Upper lobe of right lung (tissue), 1 donor: ENCODE measurements around the gene HDX. TPM values are rescaled to one million over a fixed set of nuclear protein-coding genes. Genes with fewer than 3 reads are reported as not detected.

Source experiments
- ATAC-seq: fragments of 200-7000 bp; cut with Tn5 transposase; one replicate; pipeline ENCODE4 v1.9.1; 2020; ENCODE audit warnings: mild to moderate bottlenecking, moderate library complexity
- DNase-seq: peaks from one replicate; pipeline ENCODE4 v3.0.0-alpha.2; 2020
- H3K27ac ChIP-seq: fragments of 200-600 bp; one replicate; pipeline ENCODE4 v1.8.0; 2022
- H3K27me3 ChIP-seq: fragments of 200-600 bp; one replicate; pipeline ENCODE4 v1.8.0; 2022; ENCODE audit warnings: mild to moderate bottlenecking
- H3K36me3 ChIP-seq: fragments of 200-600 bp; one replicate; pipeline ENCODE4 v1.8.0; 2022
- H3K4me1 ChIP-seq: fragments of 200-600 bp; one replicate; pipeline ENCODE4 v1.8.0; 2022
- H3K4me3 ChIP-seq: fragments of 200-600 bp; one replicate; pipeline ENCODE4 v1.8.0; 2022; ENCODE audit warnings: mild to moderate bottlenecking
- H3K9me3 ChIP-seq: fragments of 200-600 bp; one replicate; pipeline ENCODE4 v1.8.0; 2022
- intact Hi-C: fragments of 100-400 bp; cut with DNase I; formaldehyde crosslinking; loops from one replicate; pipeline ENCODE4 v1.11.0; 2022
- total RNA-seq: library from RNA; stranded (reverse); fragmentation: NEBNext Ultra II Directional; extraction: Animal tissue kit (Norgen Biotek cat#: 25700); gene quantifications from one replicate; pipeline ENCODE4 v1.2.1, GENCODE V29; 2021
- TF ChIP-seq, protein P1 (sequence below): fragments of 200-600 bp; IDR thresholded peaks from one replicate; pipeline ENCODE4 v1.8.0; 2022; ENCODE audit warnings: antibody characterized with exemption
- donor health status: DM: no; HTN: yes; CAD: no; lungs with severe emphysema.

Gene HDX
- total RNA-seq, 1 donor from 2014 or later = 4.5 TPM

DNA sequence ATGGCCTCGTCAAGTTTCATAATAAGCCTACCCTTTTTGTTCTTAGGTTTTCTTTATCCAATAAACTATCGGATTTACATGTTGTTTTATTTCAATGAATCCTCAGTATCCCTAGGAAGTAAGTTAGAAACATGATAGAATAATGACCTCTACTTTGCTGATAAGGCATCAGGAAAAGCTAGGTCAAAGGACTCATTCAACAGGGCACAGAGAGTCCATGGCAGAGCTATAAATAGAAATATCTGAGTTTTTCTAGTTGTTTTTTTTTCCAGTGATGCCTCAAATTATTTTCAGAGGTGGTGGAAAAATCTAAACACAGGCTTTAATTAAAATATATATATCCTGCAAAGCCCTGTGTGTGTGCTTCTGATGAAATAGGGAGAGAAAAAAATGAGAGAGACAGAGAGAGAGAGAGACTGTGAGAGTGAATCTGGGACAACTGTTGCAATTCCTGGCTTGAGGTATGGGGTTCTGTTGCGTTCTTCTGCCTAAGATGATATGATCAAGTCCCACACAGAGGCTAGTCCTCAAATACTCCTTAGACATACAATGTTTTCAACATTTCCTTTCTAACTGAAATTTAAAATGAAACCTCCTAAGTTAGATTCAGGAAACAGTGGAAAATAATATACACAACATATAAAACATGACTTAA is 139.9 kb downstream of the HDX start:
- Histone ChIP-seq H3K27ac (no peak overlapping the region), H3K4me3 (no peak overlapping the region), H3K4me1 (no peaks in the 10 kb centered on the region), H3K9me3 (no peaks in the 10 kb centered on the region), H3K36me3 (no peaks in the 10 kb centered on the region), H3K27me3 (no peaks in the 10 kb centered on the region)
- TF ChIP-seq, protein P1, sequence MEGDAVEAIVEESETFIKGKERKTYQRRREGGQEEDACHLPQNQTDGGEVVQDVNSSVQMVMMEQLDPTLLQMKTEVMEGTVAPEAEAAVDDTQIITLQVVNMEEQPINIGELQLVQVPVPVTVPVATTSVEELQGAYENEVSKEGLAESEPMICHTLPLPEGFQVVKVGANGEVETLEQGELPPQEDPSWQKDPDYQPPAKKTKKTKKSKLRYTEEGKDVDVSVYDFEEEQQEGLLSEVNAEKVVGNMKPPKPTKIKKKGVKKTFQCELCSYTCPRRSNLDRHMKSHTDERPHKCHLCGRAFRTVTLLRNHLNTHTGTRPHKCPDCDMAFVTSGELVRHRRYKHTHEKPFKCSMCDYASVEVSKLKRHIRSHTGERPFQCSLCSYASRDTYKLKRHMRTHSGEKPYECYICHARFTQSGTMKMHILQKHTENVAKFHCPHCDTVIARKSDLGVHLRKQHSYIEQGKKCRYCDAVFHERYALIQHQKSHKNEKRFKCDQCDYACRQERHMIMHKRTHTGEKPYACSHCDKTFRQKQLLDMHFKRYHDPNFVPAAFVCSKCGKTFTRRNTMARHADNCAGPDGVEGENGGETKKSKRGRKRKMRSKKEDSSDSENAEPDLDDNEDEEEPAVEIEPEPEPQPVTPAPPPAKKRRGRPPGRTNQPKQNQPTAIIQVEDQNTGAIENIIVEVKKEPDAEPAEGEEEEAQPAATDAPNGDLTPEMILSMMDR = no peak
- DNase-seq (no peak), ATAC-seq (no peak)
- intact Hi-C loops = no loop called here

DNA sequence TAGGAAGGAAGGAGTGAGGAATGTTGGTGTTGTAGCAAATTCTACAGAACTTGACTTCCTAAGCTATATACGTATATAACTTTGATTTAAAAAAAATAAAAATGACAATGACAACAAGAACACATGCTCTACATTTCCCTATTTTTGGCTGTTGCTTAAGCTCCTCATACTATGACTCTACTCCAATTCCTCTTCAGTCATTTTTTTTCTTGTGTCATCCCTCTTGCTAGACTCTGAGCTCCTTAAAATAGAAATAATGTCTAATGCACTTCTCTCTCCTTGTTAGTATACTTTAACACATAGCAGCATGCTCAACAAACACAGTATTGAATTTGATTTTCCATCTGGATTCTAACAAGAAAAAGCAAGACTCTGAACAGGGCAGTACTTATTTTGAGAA is 144.0 kb downstream of the HDX start:
- Histone ChIP-seq H3K27ac (no peak overlapping the region), H3K36me3 (no peaks in the 10 kb centered on the region), H3K4me3 (no peak overlapping the region), H3K9me3 (no peaks in the 10 kb centered on the region), H3K27me3 (no peaks in the 10 kb centered on the region), H3K4me1 (no peaks in the 10 kb centered on the region)
- intact Hi-C loops = no loop called here
- no peak for DNase-seq
- no peak for ATAC-seq
- TF ChIP-seq, protein P1 = no peak

- intact Hi-C loops = no loop called here
Measured at GRCh38 chrX:84357296-84357695, 145.0 kb downstream of the HDX start.

DNA sequence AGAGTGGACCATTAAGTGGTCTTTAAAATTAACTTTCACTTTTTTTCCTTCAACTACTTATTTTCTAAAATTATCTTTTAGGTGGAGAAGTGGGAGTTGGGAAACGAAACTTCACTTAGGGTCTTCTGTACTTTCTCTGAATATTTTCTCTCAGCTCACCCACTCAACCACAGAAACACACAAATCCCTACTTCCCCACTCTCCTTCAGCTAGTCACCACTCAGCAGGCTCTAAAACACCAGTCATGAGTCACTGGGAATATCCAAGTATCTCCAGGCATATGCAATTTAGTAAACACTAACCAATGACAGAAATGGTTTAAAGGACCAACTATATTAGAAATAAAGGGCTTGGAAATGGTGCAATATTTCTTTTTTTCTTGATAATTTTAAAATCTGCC is 161.3 kb downstream of the HDX start:
- no peaks in the 10 kb centered on the region for H3K9me3 ChIP-seq
- no peaks in the 10 kb centered on the region for H3K4me1 ChIP-seq
- ATAC-seq = no peak
- intact Hi-C loops = no loop called here
- no peaks in the 10 kb centered on the region for H3K27me3 ChIP-seq
- no peak overlapping the region for H3K27ac ChIP-seq
- H3K36me3 ChIP-seq = no peaks in the 10 kb centered on the region
- DNase-seq = no peak
- TF ChIP-seq, protein P1 = no peak
- H3K4me3 ChIP-seq = no peak overlapping the region

More at GRCh38 chrX:84357296-84357695, 145.0 kb downstream of the HDX start:
- H3K27me3 ChIP-seq = no peaks in the 10 kb centered on the region
- DNase-seq (no peak), ATAC-seq (no peak)
- no peaks in the 10 kb centered on the region for H3K9me3 ChIP-seq
- no peaks in the 10 kb centered on the region for H3K36me3 ChIP-seq
- H3K4me3 ChIP-seq = no peak overlapping the region
- H3K27ac ChIP-seq = no peak overlapping the region
- no peaks in the 10 kb centered on the region for H3K4me1 ChIP-seq
- TF ChIP-seq, protein P1 = no peak

DNA sequence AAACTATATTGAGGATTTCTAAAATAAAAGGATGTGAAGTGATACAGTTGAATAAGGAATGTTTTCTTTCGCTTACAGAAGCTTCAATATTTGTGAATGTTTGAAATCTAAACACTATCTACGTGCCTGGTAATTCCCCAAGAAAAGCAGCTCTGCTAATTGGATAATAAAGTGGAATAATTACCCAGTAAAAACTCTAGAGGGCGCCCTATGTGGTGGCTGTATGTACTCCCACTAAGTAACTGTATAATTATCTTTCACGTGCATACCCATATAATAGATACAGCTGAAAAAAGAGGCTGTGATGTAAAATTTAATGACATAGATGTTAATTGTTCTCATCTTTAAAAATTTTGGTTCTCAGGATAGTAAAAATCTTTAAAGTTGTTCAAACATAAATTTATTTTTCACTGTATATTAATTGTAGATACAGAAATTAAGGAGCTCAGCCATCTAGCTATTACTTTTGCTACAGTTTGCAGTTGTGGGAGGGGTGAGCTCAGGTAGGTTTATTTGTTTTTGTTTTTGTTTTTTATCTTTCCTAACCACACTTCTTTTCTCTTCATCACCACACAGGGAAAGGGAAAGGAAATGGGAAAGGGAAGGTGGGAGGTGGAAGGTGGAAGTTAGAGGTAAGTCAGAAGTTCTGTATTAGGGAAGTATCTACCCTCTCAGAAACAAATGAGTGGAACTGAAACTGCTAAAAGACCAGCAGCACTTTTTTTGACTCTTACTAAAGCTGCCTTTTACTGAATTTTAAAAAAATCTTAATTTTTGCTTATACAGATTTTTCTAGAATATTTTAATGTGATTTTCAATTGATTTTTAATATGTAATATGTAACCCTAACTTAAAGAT is 162.5 kb downstream of the HDX start:
- intact Hi-C loops = no loop called here
- H3K27ac ChIP-seq = no peak overlapping the region
- no peak for ATAC-seq
- no peak overlapping the region for H3K4me3 ChIP-seq
- H3K27me3 ChIP-seq = no peaks in the 10 kb centered on the region
- TF ChIP-seq, protein P1 = peak; percentile 59
- no peaks in the 10 kb centered on the region for H3K4me1 ChIP-seq
- DNase-seq = no peak
- H3K36me3 ChIP-seq = no peaks in the 10 kb centered on the region
- no peaks in the 10 kb centered on the region for H3K9me3 ChIP-seq
